Measurements from ENCODE around the gene ARHGEF12.

The ARHGEF12 gene

GRCh38 chr11:120332822-120333716, 3.1 kb upstream of the ARHGEF12 start:
- Mint-ChIP-seq H3K4me1 (ENCODE audit: low read depth) (peaks cover 21% of the 10 kb centered on the region), H3K27ac (no peak overlapping the region), H3K9me3 (no peaks in the 10 kb centered on the region), H3K27me3 (peaks cover 57% of the 10 kb centered on the region), H3K36me3 (ENCODE audit: low read depth) (no peaks in the 10 kb centered on the region), H3K4me3 (no peak overlapping the region)

- H3K27me3 Mint-ChIP-seq, result peaks cover 57% of the 10 kb centered on the region
- H3K4me3 Mint-ChIP-seq, result no peak overlapping the region
- H3K4me1 Mint-ChIP-seq (ENCODE audit: low read depth), result peaks cover 27% of the 10 kb centered on the region
Measured at GRCh38 chr11:120333801-120334200, 2.4 kb upstream of the ARHGEF12 start.

GRCh38 chr11:120334332-120334731, 1.9 kb upstream of the ARHGEF12 start:
- H3K36me3 Mint-ChIP-seq (ENCODE audit: low read depth), result no peaks in the 10 kb centered on the region

More at GRCh38 chr11:120333801-120334200, 2.4 kb upstream of the ARHGEF12 start:
- Mint-ChIP-seq H3K9me3 (no peaks in the 10 kb centered on the region), H3K27ac (no peak overlapping the region), H3K36me3 (ENCODE audit: low read depth) (no peaks in the 10 kb centered on the region)

GRCh38 chr11:120334894-120335462, 1.2 kb upstream of the ARHGEF12 start:
- no peak overlapping the region for H3K27ac Mint-ChIP-seq
- no peaks in the 10 kb centered on the region for H3K36me3 Mint-ChIP-seq (ENCODE audit: low read depth)
- H3K9me3 Mint-ChIP-seq, result no peaks in the 10 kb centered on the region
- peaks cover 36% of the 10 kb centered on the region for H3K4me1 Mint-ChIP-seq (ENCODE audit: low read depth)
- peaks cover 64% of the 10 kb centered on the region for H3K27me3 Mint-ChIP-seq
- H3K4me3 Mint-ChIP-seq, result peak overlapping the region; percentile 66

More at GRCh38 chr11:120334332-120334731, 1.9 kb upstream of the ARHGEF12 start:
- Mint-ChIP-seq H3K27ac (no peak overlapping the region), H3K27me3 (peaks cover 62% of the 10 kb centered on the region), H3K4me3 (no peak overlapping the region), H3K9me3 (no peaks in the 10 kb centered on the region), H3K4me1 (ENCODE audit: low read depth) (peaks cover 29% of the 10 kb centered on the region)

- no peak overlapping the region for H3K27ac Mint-ChIP-seq
- H3K4me3 Mint-ChIP-seq, result peak overlapping the region; percentile 66
- peaks cover 2% of the 10 kb centered on the region for H3K36me3 Mint-ChIP-seq (ENCODE audit: low read depth)
- H3K9me3 Mint-ChIP-seq, result no peaks in the 10 kb centered on the region
- peaks cover 41% of the 10 kb centered on the region for H3K4me1 Mint-ChIP-seq (ENCODE audit: low read depth)
- H3K27me3 Mint-ChIP-seq, result peaks cover 64% of the 10 kb centered on the region
Measured at GRCh38 chr11:120335556-120335907, 681 bp upstream of the ARHGEF12 start.

- Mint-ChIP-seq H3K27me3 (peaks cover 63% of the 10 kb centered on the region), H3K27ac (peak overlapping the region; percentile 55), H3K4me1 (ENCODE audit: low read depth) (peaks cover 44% of the 10 kb centered on the region)
Measured at GRCh38 chr11:120336641-120337354, 585 bp downstream of the ARHGEF12 start.

GRCh38 chr11:120337355-120338106, 1.3 kb downstream of the ARHGEF12 start:
- Mint-ChIP-seq H3K9me3 (peaks cover 5% of the 10 kb centered on the region), H3K4me1 (ENCODE audit: low read depth) (peaks cover 44% of the 10 kb centered on the region), H3K27me3 (peaks cover 68% of the 10 kb centered on the region), H3K36me3 (ENCODE audit: low read depth) (peaks cover 9% of the 10 kb centered on the region), H3K27ac (peak overlapping the region; percentile 18), H3K4me3 (peak overlapping the region; percentile 94)

More at GRCh38 chr11:120336641-120337354, 585 bp downstream of the ARHGEF12 start:
- Mint-ChIP-seq H3K9me3 (no peaks in the 10 kb centered on the region), H3K36me3 (ENCODE audit: low read depth) (peaks cover 5% of the 10 kb centered on the region), H3K4me3 (peak overlapping the region; percentile 94)

- H3K4me1 Mint-ChIP-seq (ENCODE audit: low read depth), result peaks cover 44% of the 10 kb centered on the region
- H3K9me3 Mint-ChIP-seq, result peaks cover 5% of the 10 kb centered on the region
- H3K36me3 Mint-ChIP-seq (ENCODE audit: low read depth), result peaks cover 9% of the 10 kb centered on the region
- peaks cover 67% of the 10 kb centered on the region for H3K27me3 Mint-ChIP-seq
- H3K4me3 Mint-ChIP-seq, result peak overlapping the region; percentile 94
- no peak overlapping the region for H3K27ac Mint-ChIP-seq
Measured at GRCh38 chr11:120338107-120338933, 2.1 kb downstream of the ARHGEF12 start.

GRCh38 chr11:120339394-120339890, 3.2 kb downstream of the ARHGEF12 start:
- H3K27me3 Mint-ChIP-seq, result peaks cover 68% of the 10 kb centered on the region

GRCh38 chr11:120340529-120340928, 4.3 kb downstream of the ARHGEF12 start:
- Mint-ChIP-seq H3K4me3 (no peak overlapping the region), H3K4me1 (ENCODE audit: low read depth) (peaks cover 55% of the 10 kb centered on the region), H3K36me3 (ENCODE audit: low read depth) (peaks cover 9% of the 10 kb centered on the region), H3K27me3 (peaks cover 74% of the 10 kb centered on the region), H3K9me3 (peaks cover 5% of the 10 kb centered on the region), H3K27ac (no peak overlapping the region)

More at GRCh38 chr11:120339394-120339890, 3.2 kb downstream of the ARHGEF12 start:
- peaks cover 9% of the 10 kb centered on the region for H3K36me3 Mint-ChIP-seq (ENCODE audit: low read depth)
- peaks cover 5% of the 10 kb centered on the region for H3K9me3 Mint-ChIP-seq
- peaks cover 53% of the 10 kb centered on the region for H3K4me1 Mint-ChIP-seq (ENCODE audit: low read depth)
- H3K27ac Mint-ChIP-seq, result no peak overlapping the region
- H3K4me3 Mint-ChIP-seq, result no peak overlapping the region

- Mint-ChIP-seq H3K4me3 (no peak overlapping the region), H3K27ac (no peak overlapping the region), H3K4me1 (ENCODE audit: low read depth) (peaks cover 50% of the 10 kb centered on the region), H3K9me3 (peaks cover 5% of the 10 kb centered on the region), H3K36me3 (ENCODE audit: low read depth) (peaks cover 9% of the 10 kb centered on the region), H3K27me3 (peaks cover 82% of the 10 kb centered on the region)
Measured at GRCh38 chr11:120342226-120342625, 6.0 kb downstream of the ARHGEF12 start.

GRCh38 chr11:120342678-120343077, 6.5 kb downstream of the ARHGEF12 start:
- Mint-ChIP-seq H3K4me1 (ENCODE audit: low read depth) (peaks cover 46% of the 10 kb centered on the region), H3K27me3 (peaks cover 82% of the 10 kb centered on the region), H3K27ac (no peak overlapping the region), H3K4me3 (no peak overlapping the region), H3K9me3 (peaks cover 5% of the 10 kb centered on the region), H3K36me3 (ENCODE audit: low read depth) (peaks cover 9% of the 10 kb centered on the region)

- peaks cover 79% of the 10 kb centered on the region for H3K27me3 Mint-ChIP-seq
- H3K27ac Mint-ChIP-seq, result no peak overlapping the region
- no peak overlapping the region for H3K4me3 Mint-ChIP-seq
- peaks cover 39% of the 10 kb centered on the region for H3K4me1 Mint-ChIP-seq (ENCODE audit: low read depth)
- peaks cover 5% of the 10 kb centered on the region for H3K9me3 Mint-ChIP-seq
- H3K36me3 Mint-ChIP-seq (ENCODE audit: low read depth), result peaks cover 9% of the 10 kb centered on the region
Measured at GRCh38 chr11:120343429-120343828, 7.2 kb downstream of the ARHGEF12 start.
